ENCODE measurements around the gene SMIM5. TPM values are rescaled to one million over a fixed set of nuclear protein-coding genes. Genes with fewer than 3 reads are reported as not detected.
A peak's percentile ranks its signal among the peaks of the same experiment; 100 is the strongest.

Gene SMIM5
- total RNA-seq: 0.84 TPM
- long read RNA-seq: 0 reads

DNA sequence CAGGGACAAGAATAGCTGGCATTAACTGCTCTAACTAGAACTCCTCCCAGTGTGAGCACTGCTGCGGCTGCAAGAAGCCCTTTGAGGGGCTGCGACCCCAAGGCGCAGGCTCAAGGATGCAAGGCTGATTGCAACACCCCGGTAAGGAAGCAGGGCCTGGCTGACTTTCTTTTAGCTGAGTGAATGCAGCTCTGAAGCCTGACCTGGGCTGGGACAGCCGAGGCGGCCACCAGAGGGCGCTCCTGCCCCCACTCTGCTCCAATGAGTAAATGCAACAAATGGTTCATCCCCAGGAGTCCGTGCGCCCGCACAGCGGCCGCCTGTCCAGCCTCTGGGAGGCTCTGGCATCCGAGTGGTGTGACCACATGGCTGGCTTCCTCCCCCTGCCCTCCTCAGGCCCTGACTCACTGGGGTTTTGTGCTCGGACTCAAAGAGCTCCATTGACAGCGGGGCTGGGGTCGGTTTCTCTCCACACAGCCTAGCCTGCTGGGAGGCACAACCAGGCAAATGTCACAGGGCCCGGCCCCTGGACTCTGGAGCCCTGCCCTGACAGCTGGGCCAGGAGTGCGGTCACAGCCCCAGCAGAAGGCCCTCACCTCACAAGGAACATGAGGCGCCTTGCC lies at the start of gene SMIM5:
TSS of gene SMIM5 (plus strand) at position 572 of the 623 bp plus-strand sequence. CDS start 6,768 bp downstream, outside the sequence.
- peaks cover 29% of the 10 kb centered on the region for H3K4me1 ChIP-seq
- no peak within 1 kb of the TSS for H3K4me3 ChIP-seq
- H3K9me3 ChIP-seq: no peaks in the 10 kb centered on the region
- DNase-seq (peak; percentile 93), ATAC-seq (peak; percentile 84)
- H3K27ac ChIP-seq: peak within 1 kb of the TSS; percentile 81
- TF ChIP-seq, protein P1, sequence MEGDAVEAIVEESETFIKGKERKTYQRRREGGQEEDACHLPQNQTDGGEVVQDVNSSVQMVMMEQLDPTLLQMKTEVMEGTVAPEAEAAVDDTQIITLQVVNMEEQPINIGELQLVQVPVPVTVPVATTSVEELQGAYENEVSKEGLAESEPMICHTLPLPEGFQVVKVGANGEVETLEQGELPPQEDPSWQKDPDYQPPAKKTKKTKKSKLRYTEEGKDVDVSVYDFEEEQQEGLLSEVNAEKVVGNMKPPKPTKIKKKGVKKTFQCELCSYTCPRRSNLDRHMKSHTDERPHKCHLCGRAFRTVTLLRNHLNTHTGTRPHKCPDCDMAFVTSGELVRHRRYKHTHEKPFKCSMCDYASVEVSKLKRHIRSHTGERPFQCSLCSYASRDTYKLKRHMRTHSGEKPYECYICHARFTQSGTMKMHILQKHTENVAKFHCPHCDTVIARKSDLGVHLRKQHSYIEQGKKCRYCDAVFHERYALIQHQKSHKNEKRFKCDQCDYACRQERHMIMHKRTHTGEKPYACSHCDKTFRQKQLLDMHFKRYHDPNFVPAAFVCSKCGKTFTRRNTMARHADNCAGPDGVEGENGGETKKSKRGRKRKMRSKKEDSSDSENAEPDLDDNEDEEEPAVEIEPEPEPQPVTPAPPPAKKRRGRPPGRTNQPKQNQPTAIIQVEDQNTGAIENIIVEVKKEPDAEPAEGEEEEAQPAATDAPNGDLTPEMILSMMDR (IDR thresholded peaks at IDR 0.05): peak; percentile 98
- H3K27me3 ChIP-seq: no peaks in the 10 kb centered on the region
- intact Hi-C loops (cut with DNase I): no loop called here
- peaks cover 11% of the 10 kb centered on the region for H3K36me3 ChIP-seq

DNA sequence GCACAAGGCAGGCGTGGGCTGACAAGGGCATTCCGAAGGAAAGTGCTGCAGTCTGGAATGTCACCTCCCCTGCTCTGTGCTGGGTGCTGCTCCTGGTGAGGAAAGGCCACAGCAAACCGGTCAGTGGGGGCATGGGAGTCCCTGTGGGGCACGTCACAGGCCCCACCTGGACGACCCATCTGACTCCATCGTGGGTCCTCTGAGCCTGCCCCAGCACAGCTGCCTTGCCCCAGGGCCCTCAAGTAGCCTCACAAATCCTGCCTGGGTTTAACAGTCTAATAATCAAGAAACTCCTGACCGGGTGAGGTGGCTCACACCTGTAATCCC lies 48.4 kb upstream of the SMIM5 start:
- H3K27me3 ChIP-seq: no peaks in the 10 kb centered on the region
- DNase-seq (no peak), ATAC-seq (no peak)
- H3K4me3 ChIP-seq: no peak overlapping the region
- no peaks in the 10 kb centered on the region for H3K9me3 ChIP-seq
- H3K36me3 ChIP-seq: no peaks in the 10 kb centered on the region
- TF ChIP-seq, protein P1 (IDR thresholded peaks at IDR 0.05): no peak
- no peak overlapping the region for H3K27ac ChIP-seq
- intact Hi-C loops (cut with DNase I): loop anchor here (10.0 kb wide), 1 partner anchor 60 kb away; the partner anchor contains the start of gene LLGL2
- peaks cover 14% of the 10 kb centered on the region for H3K4me1 ChIP-seq

- H3K4me3 ChIP-seq: peak within 1 kb of the TSS; percentile 74
- TF ChIP-seq, protein P1 (IDR thresholded peaks at IDR 0.05): peak; percentile 59
- H3K27me3 ChIP-seq: no peaks in the 10 kb centered on the region
- peaks cover 15% of the 10 kb centered on the region for H3K4me1 ChIP-seq
- DNase-seq: peak; percentile 88
- H3K27ac ChIP-seq: peak within 1 kb of the TSS; percentile 96
- intact Hi-C loops (cut with DNase I): loop anchor here (10.0 kb wide), 1 partner anchor 63 kb away; the partner anchor contains the start of gene LLGL2
- H3K9me3 ChIP-seq: no peaks in the 10 kb centered on the region
- no peaks in the 10 kb centered on the region for H3K36me3 ChIP-seq
- peak; percentile 57 for ATAC-seq
Measured at GRCh38 chr17:75587675-75588595, 45.3 kb upstream of the SMIM5 start, which contains the start of gene MYO15B. TSS of gene MYO15B (plus strand) at chr17:75587800. CDS start at chr17:75588058, 258 bp downstream.

- ATAC-seq (peak; percentile 10), DNase-seq (peak; percentile 84)
- Histone ChIP-seq H3K4me1 (peaks cover 15% of the 10 kb centered on the region), H3K9me3 (no peaks in the 10 kb centered on the region), H3K36me3 (no peaks in the 10 kb centered on the region), H3K27ac (peak overlapping the region; percentile 96), H3K4me3 (peak overlapping the region; percentile 74), H3K27me3 (no peaks in the 10 kb centered on the region)
- intact Hi-C loops (cut with DNase I): loop anchor here (10.0 kb wide), 1 partner anchor 64 kb away; the partner anchor contains the start of gene LLGL2
- TF ChIP-seq, protein P1 (IDR thresholded peaks at IDR 0.05): no peak
Measured at GRCh38 chr17:75588596-75589011, 44.6 kb upstream of the SMIM5 start.

DNA sequence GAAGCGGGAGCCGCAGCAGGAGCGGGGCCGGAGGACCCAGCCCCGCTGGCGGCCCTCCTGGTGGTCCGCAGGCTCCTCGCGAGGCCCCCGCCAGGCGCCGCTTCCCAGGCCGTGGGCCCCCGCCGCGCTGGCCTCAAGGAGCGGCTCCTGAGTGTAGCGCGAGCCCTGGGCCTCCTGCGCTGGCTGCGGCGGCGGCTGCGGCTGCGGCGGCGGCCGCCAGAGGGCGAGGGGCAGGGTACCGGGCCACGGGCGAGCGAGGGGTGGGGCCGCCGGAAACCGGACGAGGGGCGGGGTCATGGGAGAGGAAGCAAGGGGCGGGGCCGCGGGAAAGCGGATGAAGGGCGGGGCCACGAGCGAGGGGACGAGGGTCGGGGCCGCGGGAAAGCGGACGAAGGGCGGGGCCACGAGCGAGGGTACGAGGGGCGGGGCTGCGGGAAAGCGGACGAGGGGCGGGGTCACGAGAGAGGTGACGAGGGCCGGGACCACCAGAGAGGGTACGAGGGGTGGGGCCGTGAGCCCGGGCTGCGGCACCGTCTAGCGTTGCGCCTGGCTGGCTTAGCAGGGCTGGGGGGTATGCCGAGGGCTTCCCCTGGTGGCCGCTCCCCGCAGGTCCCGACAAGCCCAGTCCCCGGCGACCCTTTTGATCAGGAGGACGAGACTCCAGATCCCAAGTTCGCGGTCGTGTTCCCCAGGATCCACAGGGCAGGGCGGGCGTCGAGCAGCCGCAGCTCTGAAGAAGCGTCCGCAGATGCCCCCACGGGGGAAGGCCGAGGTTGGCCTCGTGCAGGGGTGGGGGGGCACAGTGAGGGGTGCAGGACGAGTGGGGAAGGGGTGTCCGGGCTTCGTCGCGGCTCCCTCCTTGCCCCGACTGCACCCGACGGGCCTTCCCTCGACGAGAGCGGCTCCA lies 44.0 kb upstream of the SMIM5 start:
- Histone ChIP-seq H3K36me3 (no peaks in the 10 kb centered on the region), H3K9me3 (no peaks in the 10 kb centered on the region), H3K27me3 (no peaks in the 10 kb centered on the region), H3K4me1 (peaks cover 15% of the 10 kb centered on the region), H3K4me3 (peak overlapping the region; percentile 74), H3K27ac (peak overlapping the region; percentile 96)
- DNase-seq (peak; percentile 98), ATAC-seq (peak; percentile 92)
- intact Hi-C loops (cut with DNase I): loop anchor here (10.0 kb wide), 1 partner anchor 64 kb away; the partner anchor contains the start of gene LLGL2
- TF ChIP-seq, protein P1 (IDR thresholded peaks at IDR 0.05): peak; percentile 49
